ENCODE data around the gene YAP1. TPM values are rescaled to one million over a fixed set of nuclear protein-coding genes. Genes with fewer than 3 reads are reported as not detected.
A peak's percentile ranks its signal among the peaks of the same experiment; 100 is the strongest.
"Not testable (repeated sequence)": the region's sequence is repeated elsewhere in the genome, so short reads cannot be mapped to it uniquely, and the experiment has no call there.

The YAP1 gene
- total RNA-seq, 4 donors from 2014 or later = 130 to 203 (median 200) TPM

DNA sequence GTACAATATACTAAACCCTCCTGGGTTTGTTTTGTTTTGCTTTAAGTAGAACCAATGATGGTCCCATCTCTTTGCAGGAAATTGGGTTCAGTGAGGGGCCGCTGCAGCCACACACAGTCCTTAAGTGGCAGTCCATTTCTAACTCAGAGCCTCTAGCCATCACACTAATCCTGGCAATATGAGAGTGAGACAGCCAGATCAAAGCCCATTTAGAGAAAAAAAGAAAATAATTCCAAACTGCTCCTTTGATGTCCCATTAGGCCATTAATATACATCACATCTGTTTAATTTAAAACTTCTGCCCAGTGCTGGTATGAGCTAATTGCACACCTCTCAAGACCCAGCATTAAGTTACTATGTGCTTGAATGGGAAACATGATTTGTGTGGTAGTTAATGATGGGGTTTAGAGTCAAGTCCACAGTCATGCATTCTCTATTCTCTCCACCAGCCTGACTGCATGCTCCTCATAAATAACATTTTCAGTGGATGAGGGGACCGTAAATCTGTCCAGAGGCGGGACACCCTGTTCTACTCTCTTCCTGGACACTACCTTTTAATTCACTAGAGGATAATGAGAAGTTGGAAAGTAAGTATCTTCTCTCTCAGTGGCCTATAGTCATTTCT is 153.2 kb downstream of the YAP1 start:
- no peaks in the 10 kb centered on the region for H3K27me3 ChIP-seq
- peaks cover 0 to 11% (median 0%) of the 10 kb centered on the region in 4 donors for H3K4me1 ChIP-seq
- no peak overlapping the region for H3K27ac ChIP-seq
- H3K9me3 ChIP-seq = no peaks in the 10 kb centered on the region
- H3K4me3 ChIP-seq = no peak overlapping the region
- DNase-seq (ENCODE audit: low spot score in 2 of 2) = no peak
- WGBS, 2 donors = 93% methylated on average over 3 of the region's 3 CpGs
- TF ChIP-seq, protein P1, sequence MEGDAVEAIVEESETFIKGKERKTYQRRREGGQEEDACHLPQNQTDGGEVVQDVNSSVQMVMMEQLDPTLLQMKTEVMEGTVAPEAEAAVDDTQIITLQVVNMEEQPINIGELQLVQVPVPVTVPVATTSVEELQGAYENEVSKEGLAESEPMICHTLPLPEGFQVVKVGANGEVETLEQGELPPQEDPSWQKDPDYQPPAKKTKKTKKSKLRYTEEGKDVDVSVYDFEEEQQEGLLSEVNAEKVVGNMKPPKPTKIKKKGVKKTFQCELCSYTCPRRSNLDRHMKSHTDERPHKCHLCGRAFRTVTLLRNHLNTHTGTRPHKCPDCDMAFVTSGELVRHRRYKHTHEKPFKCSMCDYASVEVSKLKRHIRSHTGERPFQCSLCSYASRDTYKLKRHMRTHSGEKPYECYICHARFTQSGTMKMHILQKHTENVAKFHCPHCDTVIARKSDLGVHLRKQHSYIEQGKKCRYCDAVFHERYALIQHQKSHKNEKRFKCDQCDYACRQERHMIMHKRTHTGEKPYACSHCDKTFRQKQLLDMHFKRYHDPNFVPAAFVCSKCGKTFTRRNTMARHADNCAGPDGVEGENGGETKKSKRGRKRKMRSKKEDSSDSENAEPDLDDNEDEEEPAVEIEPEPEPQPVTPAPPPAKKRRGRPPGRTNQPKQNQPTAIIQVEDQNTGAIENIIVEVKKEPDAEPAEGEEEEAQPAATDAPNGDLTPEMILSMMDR (IDR thresholded peaks at IDR 0.05) = no peak
- TF ChIP-seq EP300 (IDR thresholded peaks at IDR 0.05) (no peak), POLR2A (IDR thresholded peaks at IDR 0.05) (no peak)
- H3K36me3 ChIP-seq = no peaks in the 10 kb centered on the region

DNA sequence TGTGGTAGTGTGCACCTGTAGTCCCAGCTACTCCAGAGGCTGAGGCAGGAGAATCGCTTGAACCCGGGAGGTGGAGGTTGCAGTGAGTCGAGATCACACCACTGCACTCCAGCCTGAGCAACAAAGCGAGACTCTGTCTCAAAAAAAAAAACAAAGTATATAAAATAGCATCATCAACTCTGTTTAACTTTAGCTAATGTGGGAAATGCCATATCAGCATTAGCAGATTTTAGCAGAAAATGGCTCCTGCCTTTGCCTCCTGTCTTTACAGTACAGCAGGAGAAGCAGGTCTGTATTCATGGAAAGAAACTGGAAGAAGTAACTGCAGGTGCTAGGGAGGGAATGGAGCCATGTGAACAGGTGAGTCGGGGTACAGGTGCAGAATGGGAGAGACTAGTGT is 154.5 kb downstream of the YAP1 start:
- H3K4me3 ChIP-seq; H3K36me3 ChIP-seq; H3K27ac ChIP-seq; H3K27me3 ChIP-seq; DNase-seq (ENCODE audit: low spot score in 2 of 2); H3K9me3 ChIP-seq: not testable (repeated sequence)
- peaks cover 0 to 20% (median 4%) of the 10 kb centered on the region in 4 donors for H3K4me1 ChIP-seq
- WGBS, 2 donors = 93 to 99% methylated on average over 5 of the region's 5 CpGs

DNA sequence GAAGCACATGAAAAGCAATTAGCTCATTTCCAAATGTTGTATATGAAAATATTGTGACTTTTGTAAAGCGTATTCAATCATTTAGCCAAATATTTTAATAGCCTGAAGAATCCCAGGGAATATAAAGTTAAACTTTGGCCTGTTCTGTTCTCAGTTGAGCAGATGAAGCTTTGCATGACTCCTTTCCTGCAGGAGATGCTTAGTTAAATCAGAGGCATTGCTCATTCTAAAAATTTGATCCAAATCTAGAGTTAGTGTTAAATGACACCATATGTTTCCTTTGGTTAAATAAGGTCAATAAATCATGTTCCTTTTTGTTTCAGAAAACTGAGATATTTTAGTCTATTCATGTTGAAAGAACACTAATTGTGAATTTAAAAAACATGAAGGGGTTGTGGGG is 155.9 kb downstream of the YAP1 start:
- no peak overlapping the region for H3K4me3 ChIP-seq
- no peak for DNase-seq (ENCODE audit: low spot score in 2 of 2)
- no peaks in the 10 kb centered on the region for H3K36me3 ChIP-seq
- peaks cover 0 to 20% (median 4%) of the 10 kb centered on the region in 4 donors for H3K4me1 ChIP-seq
- 87 to 92% methylated on average over 1 of the region's 1 CpG for WGBS, 2 donors
- no peaks in the 10 kb centered on the region for H3K9me3 ChIP-seq
- no peak overlapping the region for H3K27ac ChIP-seq
- TF ChIP-seq, protein P1 (IDR thresholded peaks at IDR 0.05) = no peak
- no peak for TF ChIP-seq POLR2A (IDR thresholded peaks at IDR 0.05)
- no peak for TF ChIP-seq EP300 (IDR thresholded peaks at IDR 0.05)
- H3K27me3 ChIP-seq = no peaks in the 10 kb centered on the region

DNA sequence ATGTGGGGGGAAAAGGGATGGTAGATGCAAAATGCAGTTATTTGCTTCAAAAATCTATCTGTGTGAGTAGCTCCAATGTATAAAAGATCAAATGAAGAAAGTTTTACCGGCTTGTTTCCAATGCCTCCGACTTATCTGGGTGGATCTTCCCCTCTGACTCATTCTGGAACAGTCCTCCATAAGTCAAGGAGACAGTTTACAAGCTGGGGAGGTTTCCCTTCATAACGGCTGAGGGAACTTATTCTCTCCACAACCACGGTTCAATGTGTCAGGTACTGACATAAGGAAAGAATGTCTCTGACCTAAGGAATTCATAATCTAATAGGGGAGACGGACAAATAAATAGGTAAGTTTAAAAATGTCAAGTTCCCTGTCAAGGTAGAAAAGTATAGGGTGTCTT is 157.4 kb downstream of the YAP1 start:
- TF ChIP-seq, protein P1 (IDR thresholded peaks at IDR 0.05) = no peak
- TF ChIP-seq POLR2A (IDR thresholded peaks at IDR 0.05) (no peak), EP300 (IDR thresholded peaks at IDR 0.05) (no peak)
- H3K27me3 ChIP-seq = no peaks in the 10 kb centered on the region
- DNase-seq (ENCODE audit: low spot score in 2 of 2) = no peak
- WGBS, 2 donors = 49 to 67% methylated on average over 5 of the region's 5 CpGs
- peaks cover 0 to 20% (median 4%) of the 10 kb centered on the region in 4 donors for H3K4me1 ChIP-seq
- no peaks in the 10 kb centered on the region for H3K9me3 ChIP-seq
- H3K36me3 ChIP-seq = no peaks in the 10 kb centered on the region
- peak overlapping the region in 1 of 4 donors; percentile 43 for H3K4me3 ChIP-seq
- H3K27ac ChIP-seq = peak overlapping the region in 3 of 4 donors; percentile 28 to 70 (median 37)

DNA sequence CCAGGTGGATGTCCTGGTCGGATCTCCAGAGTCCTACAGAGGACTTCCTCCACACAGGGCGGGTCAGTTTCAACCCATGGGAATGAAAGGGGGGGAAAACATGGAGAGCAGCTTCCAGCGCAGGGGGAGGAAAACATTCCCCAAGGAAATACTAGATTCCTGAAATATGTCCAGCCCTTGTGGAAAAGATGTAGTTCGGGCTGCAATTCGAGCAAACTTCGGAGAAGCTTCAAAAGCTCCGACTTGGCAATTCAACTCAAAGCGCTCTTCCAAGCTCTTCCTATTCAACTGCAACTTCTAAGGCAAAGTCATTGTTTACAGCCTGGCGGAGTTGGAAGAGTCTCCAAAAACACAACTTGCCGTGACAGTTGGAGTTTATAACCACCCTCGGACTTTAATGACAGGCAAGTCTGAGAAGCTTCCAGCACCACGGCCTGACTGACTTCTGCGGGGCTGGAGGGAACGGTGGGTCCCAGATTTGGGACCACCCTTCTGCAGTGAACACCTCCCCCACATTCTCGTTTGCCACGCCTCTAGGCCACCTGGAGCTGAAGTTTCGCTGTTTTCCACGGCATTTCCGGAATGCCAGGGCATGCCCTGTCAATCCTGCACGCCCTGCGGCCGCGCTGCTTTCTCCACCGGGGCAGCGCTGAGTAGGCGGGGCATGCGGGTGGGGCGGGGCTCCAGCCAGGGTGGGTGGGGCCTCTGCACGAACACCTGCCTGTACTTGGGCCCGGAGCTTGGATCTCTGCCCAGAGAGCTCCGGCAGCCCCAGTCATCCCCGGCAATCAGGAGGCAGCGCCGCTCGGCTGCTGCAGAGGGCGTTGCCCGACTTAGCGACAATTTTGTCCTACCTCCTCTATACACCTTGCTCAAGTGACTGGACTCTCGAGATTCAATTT is 158.1 kb downstream of the YAP1 start:
- peak overlapping the region; percentile 30 to 57 (median 44) for H3K4me3 ChIP-seq
- no peaks in the 10 kb centered on the region for H3K9me3 ChIP-seq
- H3K4me1 ChIP-seq = peaks cover 0 to 20% (median 4%) of the 10 kb centered on the region in 4 donors
- peak; percentile 35 to 57 for DNase-seq (ENCODE audit: low spot score in 2 of 2)
- WGBS, 2 donors = 14 to 15% methylated on average over 38 to 39 of the region's 39 CpGs
- TF ChIP-seq POLR2A (IDR thresholded peaks at IDR 0.05) = no peak
- TF ChIP-seq, protein P1 (IDR thresholded peaks at IDR 0.05) = peak; percentile 33 to 66 (median 52)
- H3K27me3 ChIP-seq = no peaks in the 10 kb centered on the region
- H3K36me3 ChIP-seq = no peaks in the 10 kb centered on the region
- peak overlapping the region in 3 of 4 donors; percentile 28 to 70 (median 37) for H3K27ac ChIP-seq
